ENCODE measurements around the gene FCSK. TPM values are rescaled to one million over a fixed set of nuclear protein-coding genes. Genes with fewer than 3 reads are reported as not detected.

Gene FCSK
- total RNA-seq, 1 donor from 2014 or later = 26.0 TPM

- no peak for ATAC-seq
- peaks cover 16% of the 10 kb centered on the region for H3K4me1 ChIP-seq
- H3K4me3 ChIP-seq = no peak overlapping the region
- no peak for TF ChIP-seq CTCF (IDR thresholded peaks at IDR 0.05)
- intact Hi-C loops (cut with DNase I) = no loop called here
- no peaks in the 10 kb centered on the region for H3K36me3 ChIP-seq
- H3K27ac ChIP-seq = no peak overlapping the region
- no peak for DNase-seq
- H3K9me3 ChIP-seq = no peaks in the 10 kb centered on the region
- no peaks in the 10 kb centered on the region for H3K27me3 ChIP-seq
Measured at GRCh38 chr16:70457446-70458166, 3.2 kb downstream of the FCSK start.

- no peak overlapping the region for H3K4me3 ChIP-seq
- no peaks in the 10 kb centered on the region for H3K27me3 ChIP-seq
- intact Hi-C loops (cut with DNase I) = no loop called here
- peaks cover 17% of the 10 kb centered on the region for H3K36me3 ChIP-seq
- peak overlapping the region; percentile 36 for H3K27ac ChIP-seq
- ATAC-seq (peak; percentile 63), DNase-seq (no peak)
- no peaks in the 10 kb centered on the region for H3K9me3 ChIP-seq
- TF ChIP-seq CTCF (IDR thresholded peaks at IDR 0.05) = no peak
- peaks cover 12% of the 10 kb centered on the region for H3K4me1 ChIP-seq
Measured at GRCh38 chr16:70460737-70461261, 6.4 kb downstream of the FCSK start.

GRCh38 chr16:70463235-70463634, 8.8 kb downstream of the FCSK start:
- intact Hi-C loops (cut with DNase I) = no loop called here
- H3K27ac ChIP-seq = no peak overlapping the region
- no peak for DNase-seq
- peaks cover 12% of the 10 kb centered on the region for H3K4me1 ChIP-seq
- ATAC-seq = no peak
- no peaks in the 10 kb centered on the region for H3K9me3 ChIP-seq
- no peak for TF ChIP-seq CTCF (IDR thresholded peaks at IDR 0.05)
- no peaks in the 10 kb centered on the region for H3K27me3 ChIP-seq
- H3K36me3 ChIP-seq = peaks cover 17% of the 10 kb centered on the region
- no peak overlapping the region for H3K4me3 ChIP-seq

- Histone ChIP-seq H3K4me1 (peaks cover 6% of the 10 kb centered on the region), H3K36me3 (peaks cover 17% of the 10 kb centered on the region), H3K9me3 (no peaks in the 10 kb centered on the region), H3K4me3 (no peak overlapping the region), H3K27me3 (no peaks in the 10 kb centered on the region), H3K27ac (no peak overlapping the region)
- intact Hi-C loops (cut with DNase I) = no loop called here
- TF ChIP-seq CTCF (IDR thresholded peaks at IDR 0.05) = no peak
- DNase-seq (no peak), ATAC-seq (no peak)
Measured at GRCh38 chr16:70465999-70466804, 11.8 kb downstream of the FCSK start.

DNA sequence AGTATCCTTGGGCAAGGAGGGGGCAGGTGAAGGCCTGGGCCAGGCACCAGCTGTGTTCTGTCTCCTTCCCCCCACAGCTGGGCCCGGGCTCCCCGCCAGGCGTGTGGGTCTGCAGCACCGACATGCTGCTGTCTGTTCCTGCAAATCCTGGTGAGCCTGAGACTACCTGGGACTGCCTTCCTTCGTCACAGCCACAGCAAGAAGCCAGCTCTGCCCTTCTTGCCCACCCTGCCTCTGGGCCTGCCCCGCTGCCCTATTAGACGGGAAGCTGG, 12.3 kb downstream of the FCSK start:
- no peak for TF ChIP-seq CTCF (IDR thresholded peaks at IDR 0.05)
- no peak for DNase-seq
- ATAC-seq = no peak
- peaks cover 17% of the 10 kb centered on the region for H3K36me3 ChIP-seq
- no peak overlapping the region for H3K27ac ChIP-seq
- no peak overlapping the region for H3K4me3 ChIP-seq
- H3K27me3 ChIP-seq = no peaks in the 10 kb centered on the region
- intact Hi-C loops (cut with DNase I) = no loop called here
- H3K9me3 ChIP-seq = no peaks in the 10 kb centered on the region
- peaks cover under 1% of the 10 kb centered on the region for H3K4me1 ChIP-seq

Data from upper lobe of right lung (tissue), 1 donor.